GM18909 (cell line): ENCODE data around the gene PSMB1.
"Not testable (repeated sequence)": the region's sequence is repeated elsewhere in the genome, so short reads cannot be mapped to it uniquely, and the experiment has no call there.

Source experiments
- ATAC-seq: cut with Tn5 transposase; IDR thresholded peaks from one replicate; pipeline ENCODE4 v1.9.1; 2021; ENCODE audit warnings: mild to moderate bottlenecking; ENCODE audit not compliant: unreplicated experiment, poor library complexity

The PSMB1 gene

GRCh38 chr6:170537329-170537728 is 15.8 kb downstream of the PSMB1 start:
- no peak for ATAC-seq

GRCh38 chr6:170536671-170537070 is 16.4 kb downstream of the PSMB1 start:
- ATAC-seq, result no peak

- no peak for ATAC-seq
These were observed 18.1 kb downstream of the PSMB1 start for GRCh38 chr6:170535004-170535403.

GRCh38 chr6:170533792-170534191 is 19.3 kb downstream of the PSMB1 start:
- no peak for ATAC-seq

GRCh38 chr6:170532867-170533488 is 20.1 kb downstream of the PSMB1 start:
- ATAC-seq, result no peak

GRCh38 chr6:170529839-170530469 is 23.2 kb downstream of the PSMB1 start:
- peak; percentile 85 for ATAC-seq

- ATAC-seq, result not testable (repeated sequence)
These were observed 25.1 kb downstream of the PSMB1 start for GRCh38 chr6:170527995-170528394.

GRCh38 chr6:170525795-170526194 is 27.3 kb downstream of the PSMB1 start:
- no peak for ATAC-seq

GRCh38 chr6:170524172-170524502 is 29.0 kb downstream of the PSMB1 start:
- ATAC-seq, result no peak

GRCh38 chr6:170523256-170524171 is 29.6 kb downstream of the PSMB1 start:
- ATAC-seq, result no peak

- no peak for ATAC-seq
These were observed 30.4 kb downstream of the PSMB1 start for GRCh38 chr6:170522565-170523183.

- peak; percentile 87 for ATAC-seq
These were observed 36.1 kb downstream of the PSMB1 start for GRCh38 chr6:170516783-170517616.

GRCh38 chr6:170514908-170515307 is 38.2 kb downstream of the PSMB1 start:
- no peak for ATAC-seq

GRCh38 chr6:170512249-170512648 is 40.9 kb downstream of the PSMB1 start:
- ATAC-seq, result no peak

GRCh38 chr6:170510631-170511030 is 42.5 kb downstream of the PSMB1 start:
- no peak for ATAC-seq

GRCh38 chr6:170509723-170510018 is 43.4 kb downstream of the PSMB1 start:
- no peak for ATAC-seq

GRCh38 chr6:170508892-170509722 is 44.0 kb downstream of the PSMB1 start:
- ATAC-seq, result not testable (repeated sequence)

- not testable (repeated sequence) for ATAC-seq
These were observed 44.8 kb downstream of the PSMB1 start for GRCh38 chr6:170508275-170508674.

- not testable (repeated sequence) for ATAC-seq
These were observed 45.4 kb downstream of the PSMB1 start for GRCh38 chr6:170507728-170508127.
